CD4-positive, alpha-beta T cell (primary cell): ENCODE measurements around the gene CLCF1. TPM values are rescaled to one million over a fixed set of nuclear protein-coding genes. Genes with fewer than 3 reads are reported as not detected.
"Not testable (repeated sequence)": the region's sequence is repeated elsewhere in the genome, so short reads cannot be mapped to it uniquely, and the experiment has no call there.

Experiments used
- ATAC-seq: fragments of 200-7000 bp; cut with Tn5 transposase; one replicate; pipeline ENCODE4 v1.10.0; 2022; ENCODE audit warnings: mild to moderate bottlenecking; ENCODE audit not compliant: poor library complexity
- CTCF ChIA-PET: fragments of 350-600 bp; sonication (Branson Sonifier 250); formaldehyde crosslinking; loops from one replicate; lab custom pipeline; 2021; ENCODE audit warnings: antibody characterized with exemption, inconsistent platforms; lab: Charles Lee
- POLR2A ChIA-PET: fragments of 350-600 bp; sonication (Branson Sonifier 250); formaldehyde crosslinking; loops from one replicate; lab custom pipeline; 2021; ENCODE audit warnings: antibody characterized with exemption, inconsistent platforms; lab: Charles Lee
- DNase-seq, 14 experiments: peaks; one replicate each; pipeline ENCODE4 v3.0.0-alpha.2; 2013 to 2020; ENCODE audit warnings: mixed read lengths in 2 of 14
- H3K27ac ChIP-seq, 2 donors: one replicate each; pipeline versions ENCODE4 v1.5.1 to v1.7.0; 2013; ENCODE audit warnings: low read length in 2 of 2, low read depth in 1 of 2, mild to moderate bottlenecking in 1 of 2
- H3K27me3 ChIP-seq, 2 experiments: 1 replicate in 1 of 2; 2 replicates in 1 of 2; pipeline versions ENCODE4 v1.6.1 to v1.7.0; 2013; ENCODE audit warnings: low read length in 2 of 2, control low read depth in 1 of 2, mild to moderate bottlenecking in 1 of 2, moderate library complexity in 1 of 2; ENCODE audit not compliant: insufficient read depth in 2 of 2, control insufficient read depth in 1 of 2
- H3K36me3 ChIP-seq: one replicate; pipeline ENCODE4 v1.6.1; 2013; ENCODE audit warnings: low read length, control low read depth; ENCODE audit not compliant: insufficient read depth
- H3K4me1 ChIP-seq: one replicate; pipeline ENCODE4 v1.6.1; 2013; ENCODE audit warnings: low read length, control low read depth; ENCODE audit not compliant: insufficient read depth
- H3K4me3 ChIP-seq: one replicate; pipeline ENCODE4 v1.5.1; 2013; ENCODE audit warnings: mild to moderate bottlenecking, low read length, moderate library complexity
- H3K9me3 ChIP-seq, 2 experiments: 1 replicate in 1 of 2; 2 replicates in 1 of 2; pipeline versions ENCODE4 v1.6.1 to v1.7.0; 2013; ENCODE audit warnings: low read length in 2 of 2, mild to moderate bottlenecking in 2 of 2, control low read depth in 1 of 2, moderate library complexity in 1 of 2; ENCODE audit not compliant: control insufficient read depth in 1 of 2, insufficient read depth in 1 of 2
- H3K27ac Mint-ChIP-seq: one replicate; pipeline ENCODE4 v1.8.0; 2020; ENCODE audit warnings: mixed read lengths
- H3K27me3 Mint-ChIP-seq: one replicate; pipeline ENCODE4 v1.8.0; 2021; ENCODE audit warnings: mixed read lengths
- H3K36me3 Mint-ChIP-seq: one replicate; pipeline ENCODE4 v1.8.0; 2021; ENCODE audit warnings: low read depth, mixed read lengths
- H3K4me1 Mint-ChIP-seq: one replicate; pipeline ENCODE4 v1.8.0; 2021; ENCODE audit warnings: low read depth, mixed read lengths
- H3K4me3 Mint-ChIP-seq: one replicate; pipeline ENCODE4 v1.8.0; 2020; ENCODE audit warnings: mild to moderate bottlenecking, mixed read lengths
- H3K9me3 Mint-ChIP-seq: one replicate; pipeline ENCODE4 v1.8.0; 2020; ENCODE audit warnings: mixed read lengths
- intact Hi-C, 2 experiments: fragments of 100-400 bp; cut with DNase I in 1 of 2; cut with micrococcal nuclease in 1 of 2; formaldehyde crosslinking; loops; one replicate each; pipeline versions ENCODE4 v1.15.1 to v1.9.0; 2023 to 2025; cut with DNase I, micrococcal nuclease
- total RNA-seq, 174 experiments: library from RNA in 2 of 174; stranded (reverse) in 2 of 174; gene quantifications; one replicate each; pipeline ENCODE4 v1.2.3 and lab custom pipeline; 2021 to 2026
- TF ChIP-seq, protein P1 (sequence below): fragments of 200-600 bp; IDR thresholded peaks from one replicate; pipeline ENCODE4 v1.8.0; 2022; ENCODE audit warnings: antibody characterized with exemption, mild to moderate bottlenecking

CLCF1 gene
- total RNA-seq, 2 experiments from 2014 or later: 6.0 to 6.9 TPM

DNA sequence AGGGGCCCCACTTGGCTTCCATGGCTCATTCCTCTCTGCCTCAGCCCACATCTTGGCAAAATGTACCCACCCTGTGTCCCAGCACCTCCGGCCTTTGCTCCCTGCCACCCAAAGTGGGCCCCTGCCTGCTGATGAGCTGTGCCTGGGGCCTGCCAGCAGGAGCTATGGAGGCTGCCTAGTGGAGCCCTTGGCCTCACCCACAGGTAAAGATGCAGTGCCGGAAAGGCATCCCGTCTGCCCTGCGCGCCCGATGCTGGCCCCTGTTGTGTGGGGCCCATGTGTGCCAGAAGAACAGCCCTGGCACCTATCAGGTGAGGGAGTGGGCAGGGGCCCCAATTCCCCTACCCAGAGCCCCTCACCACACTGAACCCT is 31.8 kb upstream of the CLCF1 start:
- Histone ChIP-seq H3K4me3 (peak overlapping the region; percentile 100), H3K36me3 (peaks cover 49% of the 10 kb centered on the region), H3K27ac (peak overlapping the region; percentile 72 to 84), H3K4me1 (peaks cover 86% of the 10 kb centered on the region), H3K9me3 (no peaks in the 10 kb centered on the region), H3K27me3 (no peaks in the 10 kb centered on the region)
- peak in 2 of 14 experiments; percentile 49 to 50 for DNase-seq
- Mint-ChIP-seq H3K27ac (peak overlapping the region; percentile 98), H3K36me3 (peaks cover 61% of the 10 kb centered on the region), H3K27me3 (no peaks in the 10 kb centered on the region), H3K4me3 (peak overlapping the region; percentile 100), H3K9me3 (no peaks in the 10 kb centered on the region), H3K4me1 (peaks cover 73% of the 10 kb centered on the region)
- POLR2A ChIA-PET: interaction anchor here (1.0 to 7.1 kb wide), 13 partner anchors 8 to 117 kb away, joined by 3 to 353 read pairs (median 21); partner anchors contain the start of genes AIP, ANKRD13D, CABP4 and CARNS1
- ATAC-seq: no peak
- intact Hi-C loops: loop anchor here in 1 of 2 experiments (2.0 kb wide), 1 partner anchor 16 kb away; no protein-coding TSS in a partner anchor
- CTCF ChIA-PET: interaction anchor here (1.0 to 5.3 kb wide), 5 partner anchors 8 to 64 kb away, joined by 3 to 46 read pairs (median 4); partner anchors contain the start of genes CARNS1 and TMEM134
- TF ChIP-seq, protein P1, sequence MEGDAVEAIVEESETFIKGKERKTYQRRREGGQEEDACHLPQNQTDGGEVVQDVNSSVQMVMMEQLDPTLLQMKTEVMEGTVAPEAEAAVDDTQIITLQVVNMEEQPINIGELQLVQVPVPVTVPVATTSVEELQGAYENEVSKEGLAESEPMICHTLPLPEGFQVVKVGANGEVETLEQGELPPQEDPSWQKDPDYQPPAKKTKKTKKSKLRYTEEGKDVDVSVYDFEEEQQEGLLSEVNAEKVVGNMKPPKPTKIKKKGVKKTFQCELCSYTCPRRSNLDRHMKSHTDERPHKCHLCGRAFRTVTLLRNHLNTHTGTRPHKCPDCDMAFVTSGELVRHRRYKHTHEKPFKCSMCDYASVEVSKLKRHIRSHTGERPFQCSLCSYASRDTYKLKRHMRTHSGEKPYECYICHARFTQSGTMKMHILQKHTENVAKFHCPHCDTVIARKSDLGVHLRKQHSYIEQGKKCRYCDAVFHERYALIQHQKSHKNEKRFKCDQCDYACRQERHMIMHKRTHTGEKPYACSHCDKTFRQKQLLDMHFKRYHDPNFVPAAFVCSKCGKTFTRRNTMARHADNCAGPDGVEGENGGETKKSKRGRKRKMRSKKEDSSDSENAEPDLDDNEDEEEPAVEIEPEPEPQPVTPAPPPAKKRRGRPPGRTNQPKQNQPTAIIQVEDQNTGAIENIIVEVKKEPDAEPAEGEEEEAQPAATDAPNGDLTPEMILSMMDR: no peak

DNA sequence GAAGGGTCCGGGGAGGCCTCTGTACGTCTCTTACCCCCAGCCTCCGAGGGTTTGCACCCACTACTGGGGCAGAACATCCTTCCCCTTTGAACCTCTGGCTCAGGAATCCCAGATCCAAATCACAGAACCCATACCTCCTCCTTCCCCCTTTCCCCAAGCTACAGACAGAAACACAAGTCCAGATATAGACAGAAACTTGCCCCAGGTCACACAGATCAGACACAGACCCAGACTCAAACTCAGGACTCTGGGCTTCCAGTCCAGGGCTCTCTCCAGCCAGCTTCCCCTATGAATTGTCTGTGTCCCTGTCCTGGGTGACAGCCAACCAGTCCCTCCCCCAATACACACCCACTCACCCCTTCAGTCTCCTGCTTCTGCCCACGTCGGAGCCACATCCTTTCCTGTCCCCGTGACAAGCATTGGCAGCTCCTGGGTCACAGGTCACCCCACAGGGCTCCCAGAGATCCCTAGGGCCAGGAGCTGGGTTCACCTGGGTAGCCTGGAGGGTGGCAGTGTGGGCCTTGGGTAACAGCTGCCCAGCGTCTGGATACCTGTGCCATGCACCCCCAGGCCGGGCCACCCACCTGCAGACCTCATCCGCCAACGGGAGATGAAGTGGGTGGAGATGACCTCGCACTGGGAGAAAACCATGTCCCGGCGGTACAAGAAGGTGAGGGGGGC is 31.3 kb upstream of the CLCF1 start:
- peaks cover 48% of the 10 kb centered on the region for H3K36me3 ChIP-seq
- no peak for ATAC-seq
- ChIA-PET CTCF (interaction anchor here (1.0 to 5.3 kb wide), 6 partner anchors 9 to 64 kb away, joined by 3 to 46 read pairs (median 4); partner anchors contain the start of genes CARNS1, PTPRCAP and TMEM134), POLR2A (interaction anchor here (0.9 to 7.1 kb wide), 20 partner anchors 8 to 1980 kb away, joined by 3 to 353 read pairs (median 8); partner anchors contain the start of genes AIP, ANKRD13D, CABP4 and CARNS1)
- TF ChIP-seq, protein P1: no peak
- peak in 10 of 14 experiments; percentile 39 to 87 (median 56) for DNase-seq
- peak overlapping the region; percentile 100 for H3K4me3 Mint-ChIP-seq
- H3K27ac ChIP-seq: peak overlapping the region; percentile 72 to 84
- no peaks in the 10 kb centered on the region for H3K27me3 ChIP-seq
- H3K27ac Mint-ChIP-seq: peak overlapping the region; percentile 98
- intact Hi-C loops: loop anchor here (2.0 to 5.0 kb wide), 2 partner anchors 16 to 103 kb away; partner anchors contain the start of genes CDK2AP2 (in 1 of the 2) and PITPNM1 (in 1 of the 2)
- H3K9me3 ChIP-seq: no peaks in the 10 kb centered on the region
- peaks cover 86% of the 10 kb centered on the region for H3K4me1 ChIP-seq
- H3K36me3 Mint-ChIP-seq: peaks cover 63% of the 10 kb centered on the region
- H3K4me1 Mint-ChIP-seq: peaks cover 71% of the 10 kb centered on the region
- no peaks in the 10 kb centered on the region for H3K27me3 Mint-ChIP-seq
- H3K9me3 Mint-ChIP-seq: no peaks in the 10 kb centered on the region
- peak overlapping the region; percentile 100 for H3K4me3 ChIP-seq

DNA sequence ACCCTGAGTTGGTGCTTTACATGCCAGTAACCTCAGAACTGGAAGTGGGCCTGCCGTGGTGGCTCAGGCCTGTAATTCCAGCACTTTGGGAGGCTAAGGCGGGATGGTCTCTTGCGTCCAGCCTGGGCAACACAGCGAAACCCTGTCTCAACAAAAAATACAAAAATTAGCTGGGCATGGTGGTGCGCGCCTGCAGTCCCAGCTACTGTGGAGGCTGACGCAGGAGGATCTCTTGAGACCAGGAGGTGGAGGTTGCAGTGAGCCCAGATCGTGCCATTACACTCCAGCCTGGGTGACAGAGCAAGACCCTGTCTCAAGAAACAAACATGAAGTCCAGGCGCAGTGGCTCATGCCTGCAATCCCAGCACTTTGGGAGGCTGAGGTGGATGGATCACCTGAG is 29.7 kb upstream of the CLCF1 start:
- H3K27me3 Mint-ChIP-seq, ATAC-seq, DNase-seq, H3K9me3 ChIP-seq, H3K27me3 ChIP-seq, H3K9me3 Mint-ChIP-seq: not testable (repeated sequence)
- Mint-ChIP-seq H3K36me3 (peaks cover 56% of the 10 kb centered on the region), H3K4me3 (peak overlapping the region; percentile 100), H3K27ac (peak overlapping the region; percentile 98), H3K4me1 (peaks cover 58% of the 10 kb centered on the region)
- peak overlapping the region; percentile 72 to 84 for H3K27ac ChIP-seq
- ChIA-PET CTCF (interaction anchor here (1.4 to 5.3 kb wide), 4 partner anchors 14 to 80 kb away, joined by 5 to 46 read pairs (median 14); partner anchors contain the start of genes AIP, CARNS1 and PTPRCAP), POLR2A (interaction anchor here (0.9 to 7.1 kb wide), 25 partner anchors 10 to 1979 kb away, joined by 3 to 353 read pairs (median 8); partner anchors contain the start of genes AIP, ANKRD13D, CARNS1 and CORO1B)
- peaks cover 86% of the 10 kb centered on the region for H3K4me1 ChIP-seq
- intact Hi-C loops: loop anchor here (1.0 to 5.0 kb wide), 5 partner anchors 14 to 104 kb away; partner anchors contain the start of genes AIP (in 1 of the 2), CDK2AP2 (in 1 of the 2), PITPNM1 (in 1 of the 2) and TMEM134 (in 1 of the 2)
- peak overlapping the region; percentile 100 for H3K4me3 ChIP-seq
- H3K36me3 ChIP-seq: peaks cover 52% of the 10 kb centered on the region

DNA sequence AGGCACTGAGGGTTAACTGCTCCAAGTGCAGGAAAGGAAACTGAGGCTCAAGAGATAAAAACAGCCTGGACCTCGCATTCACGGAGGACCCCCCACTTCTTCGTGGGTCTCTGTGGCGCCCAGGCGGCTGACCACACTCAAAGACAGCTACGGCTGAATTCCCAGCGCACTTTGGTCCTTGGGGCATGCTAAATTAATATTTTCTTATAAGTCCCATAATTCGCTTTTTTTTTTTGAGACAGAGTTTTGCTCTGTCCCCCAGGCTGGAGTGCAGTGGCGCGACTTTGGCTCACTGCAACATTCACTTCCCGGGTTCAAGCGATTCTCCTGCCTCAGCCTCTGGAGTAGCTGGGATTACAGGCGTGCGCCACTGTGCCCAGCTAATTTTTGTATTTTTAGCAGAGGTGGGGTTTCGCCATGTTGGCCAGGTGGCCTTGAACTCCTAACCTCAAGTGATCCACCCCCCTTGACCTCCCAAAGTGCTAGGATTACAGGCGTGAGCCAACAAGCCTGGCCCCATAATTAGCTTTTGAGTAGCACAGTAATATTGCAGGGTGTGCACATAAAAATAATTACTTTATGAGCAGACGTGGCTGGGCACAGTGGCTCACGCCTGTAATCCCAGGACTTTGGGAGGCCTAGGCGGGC is 28.9 kb upstream of the CLCF1 start:
- Mint-ChIP-seq H3K27ac (peak overlapping the region; percentile 98), H3K4me1 (peaks cover 57% of the 10 kb centered on the region), H3K36me3 (peaks cover 56% of the 10 kb centered on the region), H3K4me3 (peak overlapping the region; percentile 100)
- intact Hi-C loops: loop anchor here in 1 of 2 experiments (2.0 to 5.0 kb wide), 2 partner anchors 66 to 105 kb away; partner anchors contain the start of genes CDK2AP2, PITPNM1 and TMEM134
- not testable (repeated sequence) for H3K9me3 ChIP-seq, ATAC-seq, DNase-seq, H3K27me3 Mint-ChIP-seq, H3K27me3 ChIP-seq, H3K9me3 Mint-ChIP-seq
- H3K4me3 ChIP-seq: peak overlapping the region; percentile 51
- CTCF ChIA-PET: interaction anchor here (0.7 to 5.3 kb wide), 14 partner anchors 11 to 150 kb away, joined by 3 to 46 read pairs (median 6); partner anchors contain the start of genes AIP, CARNS1, CLCF1 and PTPRCAP
- peak overlapping the region; percentile 62 to 84 for H3K27ac ChIP-seq
- H3K36me3 ChIP-seq: peaks cover 52% of the 10 kb centered on the region
- POLR2A ChIA-PET: interaction anchor here (0.7 to 7.1 kb wide), 26 partner anchors 10 to 759 kb away, joined by 3 to 353 read pairs (median 7); partner anchors contain the start of genes AIP, CARNS1, CLCF1 and GPR152
- peaks cover 86% of the 10 kb centered on the region for H3K4me1 ChIP-seq
